Measurements from ENCODE around the gene SS18L1.

DNA sequence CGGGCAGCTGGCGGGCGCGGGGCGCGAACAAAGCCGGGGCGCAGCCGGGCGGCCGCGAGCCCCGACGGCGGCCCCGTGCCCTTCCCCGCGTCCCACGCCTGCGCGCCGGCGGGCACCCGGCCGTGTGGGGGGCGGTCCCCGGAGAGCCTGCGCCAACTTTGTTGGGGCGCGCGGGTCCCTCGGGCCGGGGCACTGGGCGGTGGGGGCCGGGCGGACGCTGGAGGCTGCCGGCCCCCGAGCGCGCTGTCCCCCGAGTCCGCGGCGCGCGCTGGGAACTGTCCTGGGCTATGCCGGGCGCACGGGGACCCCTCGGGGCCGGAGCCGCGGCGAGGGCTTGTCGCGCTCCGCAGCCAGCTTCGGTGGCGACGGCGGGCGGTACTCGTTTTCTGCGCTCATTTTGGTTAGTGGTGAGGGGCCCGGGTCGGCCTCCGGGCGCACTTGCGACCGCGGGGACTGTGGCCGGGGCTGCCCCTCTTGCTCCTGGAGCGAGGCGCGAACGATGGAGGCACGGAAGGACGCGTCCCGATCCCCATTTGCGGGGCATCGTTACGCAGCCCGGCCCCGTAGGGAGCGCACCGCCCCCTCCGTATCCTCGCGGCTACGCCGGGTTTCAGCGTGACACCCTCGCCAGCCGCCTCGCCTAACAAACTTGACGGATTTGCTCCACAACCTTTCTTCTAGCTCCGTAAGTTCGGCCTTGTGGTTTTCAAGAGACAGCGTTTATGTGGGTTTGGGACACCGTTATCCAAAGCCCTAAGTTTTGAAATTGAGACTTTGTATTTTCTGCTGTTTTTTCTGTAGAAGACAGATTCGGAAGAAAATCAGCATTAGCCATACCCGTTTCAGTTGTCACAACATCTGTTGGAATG, 622 bp downstream of the SS18L1 start:
- TF ChIP-seq CTCF (IDR thresholded peaks at IDR 0.05) (peak in 1 of 5 experiments; percentile 23), POLR2A (IDR thresholded peaks at IDR 0.05) (no peak)
